HG03354 (cell line): ENCODE measurements around the gene RNF121.

Experiments
- ATAC-seq: cut with Tn5 transposase; IDR thresholded peaks from one replicate; pipeline ENCODE4 v1.9.1; 2021; ENCODE audit warnings: mild to moderate bottlenecking; ENCODE audit not compliant: unreplicated experiment, poor library complexity, severe bottlenecking

RNF121 gene

GRCh38 chr11:72023335-72023734 lies 94.5 kb downstream of the RNF121 start:
- no peak for ATAC-seq

- no peak for ATAC-seq
These were observed 95.4 kb downstream of the RNF121 start for GRCh38 chr11:72024069-72024754.

- ATAC-seq = no peak
These were observed 97.2 kb downstream of the RNF121 start for GRCh38 chr11:72026090-72026489.

DNA sequence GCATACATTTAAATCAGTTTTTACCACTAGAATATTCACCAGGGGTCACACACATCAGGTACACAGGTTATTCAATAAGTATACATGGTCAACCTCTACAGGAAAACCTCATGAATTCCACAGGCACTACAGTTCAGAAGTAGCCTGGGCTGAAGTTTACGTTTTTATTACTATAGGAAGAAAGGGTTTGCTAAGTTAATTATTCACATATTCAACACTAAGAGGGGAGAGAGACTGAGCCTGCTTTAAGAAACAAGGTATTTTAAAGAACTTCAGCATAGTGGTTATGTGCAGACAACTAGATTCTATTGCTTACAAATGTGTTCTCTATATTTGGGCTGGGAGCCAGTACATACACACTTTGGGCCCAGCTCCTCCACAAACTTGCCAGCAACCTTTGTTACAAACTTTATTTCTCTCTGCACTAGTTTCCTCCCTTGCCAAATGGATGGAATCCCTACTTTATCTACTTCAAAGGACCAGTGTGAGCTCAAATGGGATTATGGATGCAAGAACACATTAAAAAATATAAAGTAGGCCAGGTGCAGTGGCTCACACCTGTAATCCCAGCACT lies 101.7 kb downstream of the RNF121 start:
- ATAC-seq = no peak

DNA sequence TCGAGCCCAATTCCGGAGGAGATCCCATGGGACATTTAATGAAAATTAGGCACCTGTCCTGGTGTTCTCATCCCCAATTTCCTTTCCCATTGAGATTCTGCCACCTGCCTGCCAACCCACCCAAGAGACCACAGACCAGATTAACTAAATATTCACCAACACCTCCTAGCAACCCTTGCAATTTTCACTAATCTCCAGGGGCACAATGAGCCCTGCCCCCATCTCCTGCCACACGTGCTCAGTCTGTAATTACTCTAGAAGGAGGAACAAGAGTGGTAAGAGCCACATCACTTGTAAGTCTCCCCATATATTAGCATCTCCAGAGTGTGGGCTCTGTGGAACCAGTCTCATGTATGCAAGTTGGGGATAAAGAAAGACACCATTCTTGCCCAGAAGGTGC lies 107.8 kb downstream of the RNF121 start:
- ATAC-seq = no peak

GRCh38 chr11:72037554-72038311 lies 108.9 kb downstream of the RNF121 start:
- ATAC-seq = no peak

- ATAC-seq = no peak
These were observed 109.6 kb downstream of the RNF121 start for GRCh38 chr11:72038491-72038890.

DNA sequence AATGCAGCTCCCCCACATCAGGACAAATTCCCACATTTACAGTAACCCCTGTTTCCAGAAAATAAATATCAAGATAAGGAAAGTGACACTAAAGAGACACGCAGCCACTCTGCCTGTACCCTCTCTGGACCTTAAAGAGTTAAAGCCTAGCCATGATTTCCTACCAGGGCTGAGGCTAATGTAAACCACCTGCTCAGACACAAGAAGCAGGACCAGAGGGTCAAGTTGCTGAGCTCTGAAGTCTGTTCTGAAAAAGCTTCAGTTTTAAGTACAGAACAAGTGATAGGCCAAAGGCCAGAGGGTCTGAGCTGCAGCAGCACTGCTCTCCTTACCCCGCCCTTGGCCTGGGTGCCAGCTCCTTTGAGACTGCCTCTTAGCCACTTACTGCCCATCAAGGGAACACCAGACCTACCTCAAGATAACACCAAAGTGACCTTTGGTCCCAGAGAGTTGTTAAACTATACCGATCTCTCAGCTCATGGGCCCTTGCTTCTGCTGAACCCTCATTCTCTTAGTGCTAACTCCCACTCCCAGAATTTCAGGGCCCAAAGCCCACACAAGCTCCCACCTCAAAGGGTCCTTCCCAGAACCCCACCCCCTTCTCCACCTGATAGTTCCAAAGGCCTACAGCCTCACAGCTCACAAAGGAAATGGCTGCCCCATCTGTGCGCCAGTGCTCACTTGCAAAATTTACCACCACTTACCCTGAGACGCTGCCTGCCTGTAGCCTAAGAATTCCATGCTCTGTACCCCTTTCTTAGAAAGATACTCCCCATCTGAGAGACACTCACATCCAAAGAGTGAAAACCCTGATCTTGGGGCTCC lies 110.4 kb downstream of the RNF121 start:
- ATAC-seq = no peak

DNA sequence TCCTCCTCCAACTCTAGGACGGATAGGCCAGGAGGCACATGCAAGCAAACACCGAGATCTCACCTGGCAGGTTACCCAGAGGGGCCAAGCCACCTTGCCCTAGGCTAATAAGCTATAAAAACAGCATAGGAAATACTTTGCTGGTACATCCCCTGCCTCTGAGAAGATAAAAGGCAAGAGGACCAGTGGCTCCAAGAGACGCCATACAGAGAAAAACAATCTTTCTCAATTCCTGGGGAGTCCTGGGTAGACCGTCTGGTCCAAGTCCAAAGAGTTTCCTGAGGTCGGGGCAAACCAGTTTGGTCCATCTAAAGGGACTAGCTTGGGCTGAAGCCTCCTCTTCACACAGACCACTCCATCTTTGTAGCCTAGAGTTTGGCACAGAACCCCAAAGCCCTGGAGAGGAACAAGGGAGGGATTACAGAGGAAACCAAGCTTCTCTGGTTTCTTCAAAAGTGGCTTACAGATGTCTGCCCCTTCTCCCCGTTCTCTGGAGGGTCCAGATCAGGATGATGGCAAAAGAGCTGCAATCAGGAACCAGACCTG lies 111.1 kb downstream of the RNF121 start:
- ATAC-seq = no peak

DNA sequence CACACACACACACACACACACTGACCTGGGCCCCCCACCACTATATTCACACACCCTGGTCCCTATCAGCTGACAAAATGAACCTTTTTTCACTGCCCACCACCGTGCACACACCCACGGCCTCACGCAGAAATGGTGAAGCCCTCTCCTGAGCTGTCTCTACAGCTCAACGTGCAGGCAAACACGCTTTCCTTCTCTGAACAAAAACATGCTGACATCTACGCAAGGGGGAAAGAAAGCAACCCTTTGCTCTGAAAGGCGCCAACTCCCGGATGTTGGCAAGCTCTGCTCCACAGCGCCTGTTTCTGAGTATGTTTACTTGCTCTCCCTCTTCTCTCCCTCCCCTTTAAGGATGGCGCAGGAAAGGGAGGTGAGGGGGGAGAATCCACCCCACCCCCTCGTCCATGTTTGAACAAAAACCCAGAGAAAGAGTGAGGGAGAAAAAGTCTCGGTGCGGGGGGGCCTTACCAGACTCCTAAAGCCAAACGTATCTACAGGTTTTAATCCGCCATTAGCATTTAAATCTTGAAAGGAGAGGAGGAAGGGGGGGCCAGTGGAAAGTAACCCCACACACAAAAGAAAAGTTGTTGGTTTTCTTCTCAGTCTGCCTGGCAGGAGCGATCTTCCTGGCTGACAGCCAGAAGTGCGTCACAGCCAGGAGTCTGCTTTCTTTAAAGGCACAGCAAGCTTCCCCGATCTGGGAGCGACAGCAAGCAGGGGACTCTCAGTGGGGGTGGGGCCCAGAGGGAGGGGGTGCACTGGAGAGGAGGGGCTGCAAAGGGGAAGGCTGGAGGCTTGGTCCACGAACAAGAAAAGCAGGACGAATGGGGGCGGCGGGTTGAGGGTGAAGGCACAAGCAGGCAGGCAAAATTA lies 111.9 kb downstream of the RNF121 start:
- ATAC-seq = peak; percentile 24

DNA sequence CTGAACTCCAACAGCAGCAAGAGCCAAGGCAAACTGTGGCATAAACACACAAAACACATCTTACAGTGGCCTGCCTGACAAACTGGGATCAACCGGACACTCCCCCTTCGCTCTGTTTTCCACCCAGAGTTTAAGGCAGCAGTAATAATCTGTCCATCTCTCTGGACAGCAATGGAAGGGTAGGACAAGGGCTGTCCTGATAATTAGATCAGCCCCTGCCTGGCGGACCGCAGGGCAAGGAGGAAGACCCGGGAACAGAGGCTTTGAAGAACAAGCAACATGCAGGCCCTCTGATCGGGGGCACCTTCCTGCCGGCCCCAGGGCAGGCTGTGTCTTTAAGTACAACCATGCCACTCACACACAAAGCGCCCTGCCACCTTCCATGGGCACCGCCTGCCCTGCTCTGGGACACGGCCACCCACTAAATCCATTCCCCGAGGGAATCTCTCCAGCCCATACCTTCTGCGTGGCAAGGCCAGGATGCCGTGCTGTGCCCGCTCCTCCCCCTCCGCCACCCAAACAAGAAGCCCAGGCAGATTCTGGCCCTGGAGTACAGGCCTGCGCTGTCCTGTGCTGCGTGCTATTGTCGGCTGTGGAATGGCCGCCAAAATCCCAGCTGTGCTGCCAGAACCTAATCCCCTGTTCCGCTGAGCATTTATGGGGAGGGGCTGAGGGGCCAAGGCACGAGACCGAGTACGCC lies 112.7 kb downstream of the RNF121 start:
- peak; percentile 49 for ATAC-seq

- no peak for ATAC-seq
These were observed 113.4 kb downstream of the RNF121 start for GRCh38 chr11:72042064-72042745.

DNA sequence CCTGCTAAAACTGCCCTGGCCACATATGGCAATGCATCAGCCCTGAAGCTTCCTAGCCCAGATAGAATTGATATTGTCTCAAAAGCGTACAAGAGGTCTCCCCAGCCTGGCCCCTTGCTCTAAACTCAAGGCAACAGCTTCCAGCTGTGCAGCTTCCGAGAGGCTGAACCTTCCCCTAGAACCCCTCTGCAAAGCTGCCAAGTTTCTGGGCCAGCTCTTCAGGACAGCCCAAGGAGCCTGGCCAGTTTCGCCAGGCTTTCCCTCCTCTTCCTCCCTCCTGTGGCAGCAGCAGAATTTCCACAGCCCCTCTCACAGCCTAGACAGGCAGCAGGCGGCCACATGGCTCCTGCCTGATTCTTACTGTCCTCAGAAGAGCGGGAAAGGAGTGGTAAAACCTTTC lies 117.0 kb downstream of the RNF121 start:
- no peak for ATAC-seq
